ENCODE measurements around the gene CCDC196.

CCDC196 gene

GRCh38 chr14:66471584-66471983 lies 14.6 kb upstream of the CCDC196 start:
- H3K4me3 ChIP-seq (ENCODE audit: low read length) = no peak overlapping the region
- H3K4me1 ChIP-seq (ENCODE audit: control insufficient read depth, insufficient read depth, low read length) = no peaks in the 10 kb centered on the region
- no peaks in the 10 kb centered on the region for H3K36me3 ChIP-seq (ENCODE audit: control insufficient read depth, insufficient read depth, low read length)
- no peak for DNase-seq (ENCODE audit: low read depth, low spot score)
- H3K27me3 ChIP-seq (ENCODE audit: control insufficient read depth, insufficient read depth, low read length) = no peaks in the 10 kb centered on the region
- no CpG with 5 or more reads among the region's 4 CpGs for WGBS (ENCODE audit: insufficient coverage, insufficient read length)
- no peaks in the 10 kb centered on the region; the same call in 1 of the 2 replicates for H3K9me3 ChIP-seq (ENCODE audit: control insufficient read depth, insufficient read depth, low read length)
- H3K27ac ChIP-seq (ENCODE audit: low read length) = no peak overlapping the region

GRCh38 chr14:66472251-66472650 lies 13.9 kb upstream of the CCDC196 start:
- H3K4me3 ChIP-seq (ENCODE audit: low read length) = no peak overlapping the region
- no peak for DNase-seq (ENCODE audit: low read depth, low spot score)
- no peaks in the 10 kb centered on the region; the same call in 1 of the 2 replicates for H3K9me3 ChIP-seq (ENCODE audit: control insufficient read depth, insufficient read depth, low read length)
- no peaks in the 10 kb centered on the region for H3K36me3 ChIP-seq (ENCODE audit: control insufficient read depth, insufficient read depth, low read length)
- no peaks in the 10 kb centered on the region for H3K27me3 ChIP-seq (ENCODE audit: control insufficient read depth, insufficient read depth, low read length)
- no peaks in the 10 kb centered on the region for H3K4me1 ChIP-seq (ENCODE audit: control insufficient read depth, insufficient read depth, low read length)
- H3K27ac ChIP-seq (ENCODE audit: low read length) = no peak overlapping the region

GRCh38 chr14:66473223-66473622 lies 12.9 kb upstream of the CCDC196 start:
- WGBS (ENCODE audit: insufficient coverage, insufficient read length) = no CpG with 5 or more reads among the region's 2 CpGs

GRCh38 chr14:66476964-66477363 lies 9.2 kb upstream of the CCDC196 start:
- H3K4me3 ChIP-seq (ENCODE audit: low read length) = no peak overlapping the region
- no peaks in the 10 kb centered on the region for H3K4me1 ChIP-seq (ENCODE audit: control insufficient read depth, insufficient read depth, low read length)
- no peaks in the 10 kb centered on the region for H3K27me3 ChIP-seq (ENCODE audit: control insufficient read depth, insufficient read depth, low read length)
- no CpG with 5 or more reads among the region's 1 CpG for WGBS (ENCODE audit: insufficient coverage, insufficient read length)
- no peaks in the 10 kb centered on the region for H3K36me3 ChIP-seq (ENCODE audit: control insufficient read depth, insufficient read depth, low read length)
- H3K27ac ChIP-seq (ENCODE audit: low read length) = no peak overlapping the region
- no peak for DNase-seq (ENCODE audit: low read depth, low spot score)
- H3K9me3 ChIP-seq (ENCODE audit: control insufficient read depth, insufficient read depth, low read length) = no peaks in the 10 kb centered on the region; the same call in 1 of the 2 replicates

More at GRCh38 chr14:66473223-66473622, 12.9 kb upstream of the CCDC196 start:
- no peaks in the 10 kb centered on the region for H3K4me1 ChIP-seq (ENCODE audit: control insufficient read depth, insufficient read depth, low read length)
- no peak overlapping the region for H3K27ac ChIP-seq (ENCODE audit: low read length)
- H3K36me3 ChIP-seq (ENCODE audit: control insufficient read depth, insufficient read depth, low read length) = no peaks in the 10 kb centered on the region
- no peaks in the 10 kb centered on the region; the same call in 1 of the 2 replicates for H3K9me3 ChIP-seq (ENCODE audit: control insufficient read depth, insufficient read depth, low read length)
- no peak for DNase-seq (ENCODE audit: low read depth, low spot score)
- no peak overlapping the region for H3K4me3 ChIP-seq (ENCODE audit: low read length)
- no peaks in the 10 kb centered on the region for H3K27me3 ChIP-seq (ENCODE audit: control insufficient read depth, insufficient read depth, low read length)

GRCh38 chr14:66477567-66477966 lies 8.6 kb upstream of the CCDC196 start:
- Histone ChIP-seq H3K4me1 (ENCODE audit: control insufficient read depth, insufficient read depth, low read length) (no peaks in the 10 kb centered on the region), H3K36me3 (ENCODE audit: control insufficient read depth, insufficient read depth, low read length) (no peaks in the 10 kb centered on the region), H3K4me3 (ENCODE audit: low read length) (no peak overlapping the region), H3K27me3 (ENCODE audit: control insufficient read depth, insufficient read depth, low read length) (no peaks in the 10 kb centered on the region), H3K27ac (ENCODE audit: low read length) (no peak overlapping the region), H3K9me3 (ENCODE audit: control insufficient read depth, insufficient read depth, low read length) (no peaks in the 10 kb centered on the region; the same call in 1 of the 2 replicates)
- DNase-seq (ENCODE audit: low read depth, low spot score) = no peak

- no peaks in the 10 kb centered on the region for H3K36me3 ChIP-seq (ENCODE audit: control insufficient read depth, insufficient read depth, low read length)
- H3K9me3 ChIP-seq (ENCODE audit: control insufficient read depth, insufficient read depth, low read length) = no peaks in the 10 kb centered on the region
- H3K27me3 ChIP-seq (ENCODE audit: control insufficient read depth, insufficient read depth, low read length) = no peaks in the 10 kb centered on the region
- no peak for DNase-seq (ENCODE audit: low read depth, low spot score)
- no CpG with 5 or more reads among the region's 2 CpGs for WGBS (ENCODE audit: insufficient coverage, insufficient read length)
- H3K4me1 ChIP-seq (ENCODE audit: control insufficient read depth, insufficient read depth, low read length) = no peaks in the 10 kb centered on the region
- no peak overlapping the region for H3K27ac ChIP-seq (ENCODE audit: low read length)
- no peak overlapping the region for H3K4me3 ChIP-seq (ENCODE audit: low read length)
Measured at GRCh38 chr14:66482873-66483272, 3.3 kb upstream of the CCDC196 start.

- DNase-seq (ENCODE audit: low read depth, low spot score) = no peak
- no peaks in the 10 kb centered on the region for H3K9me3 ChIP-seq (ENCODE audit: control insufficient read depth, insufficient read depth, low read length)
Measured at GRCh38 chr14:66483322-66483721, 2.8 kb upstream of the CCDC196 start.

GRCh38 chr14:66485029-66485428 lies 1.1 kb upstream of the CCDC196 start:
- Histone ChIP-seq H3K4me3 (ENCODE audit: low read length) (no peak overlapping the region), H3K36me3 (ENCODE audit: control insufficient read depth, insufficient read depth, low read length) (no peaks in the 10 kb centered on the region), H3K27me3 (ENCODE audit: control insufficient read depth, insufficient read depth, low read length) (no peaks in the 10 kb centered on the region), H3K9me3 (ENCODE audit: control insufficient read depth, insufficient read depth, low read length) (no peaks in the 10 kb centered on the region), H3K4me1 (ENCODE audit: control insufficient read depth, insufficient read depth, low read length) (no peaks in the 10 kb centered on the region), H3K27ac (ENCODE audit: low read length) (no peak overlapping the region)
- no peak for DNase-seq (ENCODE audit: low read depth, low spot score)
- WGBS (ENCODE audit: insufficient coverage, insufficient read length) = 100% methylated on average over 2 of the region's 3 CpGs

More at GRCh38 chr14:66483322-66483721, 2.8 kb upstream of the CCDC196 start:
- Histone ChIP-seq H3K27me3 (ENCODE audit: control insufficient read depth, insufficient read depth, low read length) (no peaks in the 10 kb centered on the region), H3K4me3 (ENCODE audit: low read length) (no peak overlapping the region), H3K27ac (ENCODE audit: low read length) (no peak overlapping the region), H3K4me1 (ENCODE audit: control insufficient read depth, insufficient read depth, low read length) (no peaks in the 10 kb centered on the region), H3K36me3 (ENCODE audit: control insufficient read depth, insufficient read depth, low read length) (no peaks in the 10 kb centered on the region)
- no CpG with 5 or more reads among the region's 1 CpG for WGBS (ENCODE audit: insufficient coverage, insufficient read length)

- Histone ChIP-seq H3K27me3 (ENCODE audit: control insufficient read depth, insufficient read depth, low read length) (no peaks in the 10 kb centered on the region), H3K27ac (ENCODE audit: low read length) (no peak overlapping the region), H3K4me3 (ENCODE audit: low read length) (no peak overlapping the region), H3K4me1 (ENCODE audit: control insufficient read depth, insufficient read depth, low read length) (no peaks in the 10 kb centered on the region), H3K36me3 (ENCODE audit: control insufficient read depth, insufficient read depth, low read length) (no peaks in the 10 kb centered on the region), H3K9me3 (ENCODE audit: control insufficient read depth, insufficient read depth, low read length) (no peaks in the 10 kb centered on the region)
- DNase-seq (ENCODE audit: low read depth, low spot score) = no peak
- no CpG with 5 or more reads among the region's 2 CpGs for WGBS (ENCODE audit: insufficient coverage, insufficient read length)
Measured at GRCh38 chr14:66487164-66487563, 993 bp downstream of the CCDC196 start.

GRCh38 chr14:66490143-66491111 lies 4.3 kb downstream of the CCDC196 start:
- Histone ChIP-seq H3K4me1 (ENCODE audit: control insufficient read depth, insufficient read depth, low read length) (no peaks in the 10 kb centered on the region), H3K27ac (ENCODE audit: low read length) (no peak overlapping the region), H3K9me3 (ENCODE audit: control insufficient read depth, insufficient read depth, low read length) (no peaks in the 10 kb centered on the region), H3K4me3 (ENCODE audit: low read length) (no peak overlapping the region), H3K27me3 (ENCODE audit: control insufficient read depth, insufficient read depth, low read length) (no peaks in the 10 kb centered on the region), H3K36me3 (ENCODE audit: control insufficient read depth, insufficient read depth, low read length) (no peaks in the 10 kb centered on the region)
- no peak for DNase-seq (ENCODE audit: low read depth, low spot score)
- no CpG with 5 or more reads among the region's 3 CpGs for WGBS (ENCODE audit: insufficient coverage, insufficient read length)

GRCh38 chr14:66493750-66494149 lies 7.6 kb downstream of the CCDC196 start:
- no peaks in the 10 kb centered on the region for H3K36me3 ChIP-seq (ENCODE audit: control insufficient read depth, insufficient read depth, low read length)
- no peaks in the 10 kb centered on the region for H3K27me3 ChIP-seq (ENCODE audit: control insufficient read depth, insufficient read depth, low read length)
- no peak for DNase-seq (ENCODE audit: low read depth, low spot score)
- no peak overlapping the region for H3K4me3 ChIP-seq (ENCODE audit: low read length)
- no peaks in the 10 kb centered on the region for H3K9me3 ChIP-seq (ENCODE audit: control insufficient read depth, insufficient read depth, low read length)
- H3K27ac ChIP-seq (ENCODE audit: low read length) = no peak overlapping the region
- no peaks in the 10 kb centered on the region for H3K4me1 ChIP-seq (ENCODE audit: control insufficient read depth, insufficient read depth, low read length)
